Measurements from ENCODE around the gene DBF4. TPM values are rescaled to one million over a fixed set of nuclear protein-coding genes. Genes with fewer than 3 reads are reported as not detected.
"Not testable (repeated sequence)": the region's sequence is repeated elsewhere in the genome, so short reads cannot be mapped to it uniquely, and the experiment has no call there.

Gene DBF4, protein sequence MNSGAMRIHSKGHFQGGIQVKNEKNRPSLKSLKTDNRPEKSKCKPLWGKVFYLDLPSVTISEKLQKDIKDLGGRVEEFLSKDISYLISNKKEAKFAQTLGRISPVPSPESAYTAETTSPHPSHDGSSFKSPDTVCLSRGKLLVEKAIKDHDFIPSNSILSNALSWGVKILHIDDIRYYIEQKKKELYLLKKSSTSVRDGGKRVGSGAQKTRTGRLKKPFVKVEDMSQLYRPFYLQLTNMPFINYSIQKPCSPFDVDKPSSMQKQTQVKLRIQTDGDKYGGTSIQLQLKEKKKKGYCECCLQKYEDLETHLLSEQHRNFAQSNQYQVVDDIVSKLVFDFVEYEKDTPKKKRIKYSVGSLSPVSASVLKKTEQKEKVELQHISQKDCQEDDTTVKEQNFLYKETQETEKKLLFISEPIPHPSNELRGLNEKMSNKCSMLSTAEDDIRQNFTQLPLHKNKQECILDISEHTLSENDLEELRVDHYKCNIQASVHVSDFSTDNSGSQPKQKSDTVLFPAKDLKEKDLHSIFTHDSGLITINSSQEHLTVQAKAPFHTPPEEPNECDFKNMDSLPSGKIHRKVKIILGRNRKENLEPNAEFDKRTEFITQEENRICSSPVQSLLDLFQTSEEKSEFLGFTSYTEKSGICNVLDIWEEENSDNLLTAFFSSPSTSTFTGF
- total RNA-seq (2014; rRNA removed) (21.4 and 37.5 TPM in 2 replicates), Bru-seq, nascent RNA (percentile 82 among the genes with signal in this experiment), BruChase-seq, experiment 1, labeled RNA remaining after a 6-hour chase (percentile 72 among the genes with signal in this experiment), BruChase-seq, experiment 2, labeled RNA remaining after a 2-hour chase (percentile 71 among the genes with signal in this experiment)
- long read RNA-seq, transcript DBF4-201 (12 exons, 3,907 nt) = major isoform, 5 of 23 reads
- long read RNA-seq, transcript DBF4-204 (12 exons, 2,342 nt) = major isoform, 5 of 23 reads
- long read RNA-seq, partial matches to known transcripts = 2 of 23 reads
- long read RNA-seq, other reads (novel, unspliced or antisense) = 8 of 23 reads

DNA sequence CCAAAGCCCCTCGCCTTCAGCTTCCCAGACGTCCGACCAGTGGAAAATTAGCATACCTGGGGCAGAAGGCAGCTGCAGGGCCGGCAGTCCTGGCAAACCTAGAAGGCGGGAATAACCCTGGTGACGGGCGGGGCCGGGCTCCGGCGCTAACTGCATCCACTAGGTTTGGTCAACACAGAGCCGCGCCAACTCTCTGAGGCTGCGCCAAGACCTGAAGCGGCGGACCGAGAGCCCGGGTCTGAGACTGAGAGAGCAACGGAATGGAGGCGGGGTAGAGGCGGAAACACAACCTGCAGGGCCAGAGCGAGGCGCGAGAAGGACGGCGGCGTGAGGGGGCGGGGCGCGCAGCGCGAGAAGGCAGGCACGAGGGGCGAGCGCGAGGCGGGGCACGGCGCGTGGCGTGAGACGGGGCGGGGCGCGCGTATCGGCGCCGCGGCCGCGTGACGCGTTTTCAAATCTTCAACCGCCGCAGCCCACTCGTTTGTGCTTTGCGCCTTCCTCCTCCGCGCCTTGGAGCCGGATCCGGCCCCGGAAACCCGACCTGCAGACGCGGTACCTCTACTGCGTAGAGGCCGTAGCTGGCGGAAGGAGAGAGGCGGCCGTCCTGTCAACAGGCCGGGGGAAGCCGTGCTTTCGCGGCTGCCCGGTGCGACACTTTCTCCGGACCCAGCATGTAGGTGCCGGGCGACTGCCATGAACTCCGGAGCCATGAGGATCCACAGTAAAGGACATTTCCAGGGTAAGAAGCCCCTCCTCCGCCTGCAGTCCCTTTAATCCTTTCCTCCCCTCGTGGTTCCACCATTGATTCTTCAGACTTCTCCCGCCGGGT is at the start of gene DBF4, which contains the start of gene SLC25A40:
DBF4 (plus strand) TSS at position 454 of the 829 bp plus-strand sequence; CDS start at position 694, 240 bp downstream.
SLC25A40 (minus strand) TSS at position 321 of the 829 bp plus-strand sequence. CDS start 17,633 bp downstream, outside the sequence.
- H3K4me2 ChIP-seq (ENCODE audit: low read length) = peak within 1 kb of the TSS; percentile 87
- peaks cover 17% of the 10 kb centered on the region for H4K20me1 ChIP-seq (ENCODE audit: low read length)
- ChIA-PET CTCF (no interaction called here), POLR2A (ENCODE audit: unreplicated experiment) (no interaction called here)
- DNase-seq (peak; percentile 95), ATAC-seq (peak; percentile 89)
- no peaks in the 10 kb centered on the region for H3K27me3 ChIP-seq (ENCODE audit: low read length)
- no TSS peak for BruUV-seq (replicated peaks)
- H3F3A ChIP-seq (ENCODE audit: low read length, unreplicated experiment) = no peaks in the 10 kb centered on the region
- TF ChIP-seq EZH2 (IDR thresholded peaks at IDR 0.05; ENCODE audit: low read length, unreplicated experiment) (no peak), EZH2phosphoT487 (IDR thresholded peaks at IDR 0.05; ENCODE audit: borderline replicate concordance, low read length) (peak; percentile 85; the same call in 1 of the 2 replicates)
- no peaks in the 10 kb centered on the region for H3K9me2 ChIP-seq (replicated peaks; ENCODE audit: low read length)
- H3K36me3 ChIP-seq (ENCODE audit: low read depth, low read length) = peaks cover 18% of the 10 kb centered on the region
- peak within 1 kb of the TSS; percentile 94 for H2AFZ ChIP-seq (ENCODE audit: low read length)
- peaks cover 92% of the 10 kb centered on the region for H3K79me2 ChIP-seq (ENCODE audit: low read length)
- peak within 1 kb of the TSS; percentile 91 for H3K4me3 ChIP-seq (ENCODE audit: low read length)
- peak within 1 kb of the TSS; percentile 94 for H3K9ac ChIP-seq (ENCODE audit: low read length)
- H3K27ac ChIP-seq (ENCODE audit: low read length) = peak within 1 kb of the TSS; percentile 83
- no peaks in the 10 kb centered on the region for H3K9me3 ChIP-seq (ENCODE audit: low read length)
- peaks cover 23% of the 10 kb centered on the region for H3K4me1 ChIP-seq (ENCODE audit: insufficient read depth, low read length)
- intact Hi-C loops (cut with micrococcal nuclease) = loop anchor here (10.0 kb wide), 1 partner anchor 661 kb away; the partner anchor contains the start of gene TMEM243

DNA sequence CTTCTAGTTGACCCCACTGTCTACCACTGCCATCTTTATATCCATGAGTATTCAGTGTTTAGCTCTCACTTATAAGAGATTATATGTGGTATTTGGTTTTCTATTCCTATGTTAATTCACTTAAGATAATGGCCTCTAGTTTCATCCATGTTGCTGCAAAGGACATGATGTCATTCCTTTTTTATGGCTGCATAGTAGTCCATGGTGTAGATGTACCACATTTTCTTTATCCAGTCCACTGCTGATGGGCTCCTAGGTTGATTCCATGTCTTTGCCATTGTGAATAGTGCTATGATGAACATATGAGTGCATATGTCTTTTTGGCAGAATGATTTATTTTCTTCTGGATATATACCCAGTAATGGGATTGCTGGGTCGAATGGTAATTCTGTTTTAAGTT is 47.9 kb upstream of the DBF4 start:
- H3K27ac ChIP-seq (ENCODE audit: low read length); POLR2A ChIA-PET (ENCODE audit: unreplicated experiment); H3K27me3 ChIP-seq (ENCODE audit: low read length); H3K9me2 ChIP-seq (replicated peaks; ENCODE audit: low read length); H2AFZ ChIP-seq (ENCODE audit: low read length); BruUV-seq (replicated peaks); H3K9ac ChIP-seq (ENCODE audit: low read length); H3K79me2 ChIP-seq (ENCODE audit: low read length); H3K4me3 ChIP-seq (ENCODE audit: low read length); H3K36me3 ChIP-seq (ENCODE audit: low read depth, low read length); intact Hi-C loops (cut with micrococcal nuclease); H4K20me1 ChIP-seq (ENCODE audit: low read length); H3K4me2 ChIP-seq (ENCODE audit: low read length); DNase-seq; H3K9me3 ChIP-seq (ENCODE audit: low read length); CTCF ChIA-PET; H3K4me1 ChIP-seq (ENCODE audit: insufficient read depth, low read length); H3F3A ChIP-seq (ENCODE audit: low read length, unreplicated experiment); ATAC-seq: not testable (repeated sequence)

DNA sequence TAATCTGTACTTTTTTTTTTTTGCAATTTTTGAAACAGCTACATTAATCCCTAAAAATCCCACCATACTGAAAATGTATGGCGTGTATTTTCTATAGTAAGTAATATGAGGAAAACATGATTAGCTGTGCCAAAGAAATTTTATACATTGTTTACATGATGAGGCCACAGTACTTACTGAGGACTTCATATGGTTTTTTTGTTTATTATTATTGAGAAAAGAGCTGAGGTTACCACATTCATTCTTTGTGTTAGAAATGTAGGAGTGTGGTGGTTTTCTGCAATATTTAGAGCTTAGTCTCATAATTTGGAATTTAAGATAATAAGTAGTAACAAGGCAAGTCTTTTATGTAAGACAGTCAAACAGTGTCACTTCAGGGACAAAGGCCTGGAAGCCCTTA is 45.2 kb upstream of the DBF4 start:
- ChIA-PET CTCF (no interaction called here), POLR2A (ENCODE audit: unreplicated experiment) (no interaction called here)
- no peak for DNase-seq
- Histone ChIP-seq H3K9me3 (ENCODE audit: low read length) (no peaks in the 10 kb centered on the region), H3K79me2 (ENCODE audit: low read length) (no peaks in the 10 kb centered on the region), H3K27ac (ENCODE audit: low read length) (no peak overlapping the region), H4K20me1 (ENCODE audit: low read length) (no peaks in the 10 kb centered on the region), H2AFZ (ENCODE audit: low read length) (no peak overlapping the region), H3K4me2 (ENCODE audit: low read length) (no peak overlapping the region), H3K27me3 (ENCODE audit: low read length) (no peaks in the 10 kb centered on the region), H3K4me3 (ENCODE audit: low read length) (no peak overlapping the region), H3K9ac (ENCODE audit: low read length) (no peak overlapping the region), H3K36me3 (ENCODE audit: low read depth, low read length) (peaks cover 7% of the 10 kb centered on the region; the same call in 1 of the 2 replicates), H3K9me2 (replicated peaks; ENCODE audit: low read length) (no peaks in the 10 kb centered on the region), H3K4me1 (ENCODE audit: insufficient read depth, low read length) (no peaks in the 10 kb centered on the region), H3F3A (ENCODE audit: low read length, unreplicated experiment) (no peaks in the 10 kb centered on the region)
- TF ChIP-seq EZH2 (IDR thresholded peaks at IDR 0.05; ENCODE audit: low read length, unreplicated experiment) = no peak
- no peak for TF ChIP-seq EZH2phosphoT487 (IDR thresholded peaks at IDR 0.05; ENCODE audit: borderline replicate concordance, low read length)
- TF ChIP-seq, protein P1, sequence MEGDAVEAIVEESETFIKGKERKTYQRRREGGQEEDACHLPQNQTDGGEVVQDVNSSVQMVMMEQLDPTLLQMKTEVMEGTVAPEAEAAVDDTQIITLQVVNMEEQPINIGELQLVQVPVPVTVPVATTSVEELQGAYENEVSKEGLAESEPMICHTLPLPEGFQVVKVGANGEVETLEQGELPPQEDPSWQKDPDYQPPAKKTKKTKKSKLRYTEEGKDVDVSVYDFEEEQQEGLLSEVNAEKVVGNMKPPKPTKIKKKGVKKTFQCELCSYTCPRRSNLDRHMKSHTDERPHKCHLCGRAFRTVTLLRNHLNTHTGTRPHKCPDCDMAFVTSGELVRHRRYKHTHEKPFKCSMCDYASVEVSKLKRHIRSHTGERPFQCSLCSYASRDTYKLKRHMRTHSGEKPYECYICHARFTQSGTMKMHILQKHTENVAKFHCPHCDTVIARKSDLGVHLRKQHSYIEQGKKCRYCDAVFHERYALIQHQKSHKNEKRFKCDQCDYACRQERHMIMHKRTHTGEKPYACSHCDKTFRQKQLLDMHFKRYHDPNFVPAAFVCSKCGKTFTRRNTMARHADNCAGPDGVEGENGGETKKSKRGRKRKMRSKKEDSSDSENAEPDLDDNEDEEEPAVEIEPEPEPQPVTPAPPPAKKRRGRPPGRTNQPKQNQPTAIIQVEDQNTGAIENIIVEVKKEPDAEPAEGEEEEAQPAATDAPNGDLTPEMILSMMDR (conservative IDR thresholded peaks at IDR 0.05; ENCODE audit: low read depth, low read length) = no peak
- no peak for ATAC-seq
- no TSS peak for BruUV-seq (replicated peaks)
- intact Hi-C loops (cut with micrococcal nuclease) = no loop called here

Data from PC-3 (cell line).